Fibroblast of the aortic adventitia (primary cell): ENCODE data around the gene AKIRIN1. TPM values are rescaled to one million over a fixed set of nuclear protein-coding genes. Genes with fewer than 3 reads are reported as not detected.
A peak's percentile ranks its signal among the peaks of the same experiment; 100 is the strongest.
"Not testable (repeated sequence)": the region's sequence is repeated elsewhere in the genome, so short reads cannot be mapped to it uniquely, and the experiment has no call there.

Experiments
- DNase-seq: peaks from one replicate; pipeline ENCODE4 v3.0.0-alpha.2; 2010; ENCODE audit warnings: low read depth
- H3K4me3 ChIP-seq: 2 replicates; pipeline ENCODE4 v1.5.1; 2011; ENCODE audit warnings: low read depth, mild to moderate bottlenecking, control low read depth, low read length, moderate library complexity
- total RNA-seq: library from RNA; depleted of rRNA; stranded (reverse); fragments of >200 nt; gene quantifications from 2 replicates; pipeline ENCODE4 v1.2.3, GENCODE V29; 2012; ENCODE audit warnings: low replicate concordance
- TF ChIP-seq, protein P1 (sequence below): IDR thresholded peaks from 2 replicates; pipeline ENCODE4 v1.5.1; 2011; ENCODE audit warnings: mild to moderate bottlenecking, low read length, control low read depth, inconsistent platforms; ENCODE audit not compliant: insufficient read depth

The AKIRIN1 gene
- total RNA-seq, 1 donor, result 33.6 TPM

DNA sequence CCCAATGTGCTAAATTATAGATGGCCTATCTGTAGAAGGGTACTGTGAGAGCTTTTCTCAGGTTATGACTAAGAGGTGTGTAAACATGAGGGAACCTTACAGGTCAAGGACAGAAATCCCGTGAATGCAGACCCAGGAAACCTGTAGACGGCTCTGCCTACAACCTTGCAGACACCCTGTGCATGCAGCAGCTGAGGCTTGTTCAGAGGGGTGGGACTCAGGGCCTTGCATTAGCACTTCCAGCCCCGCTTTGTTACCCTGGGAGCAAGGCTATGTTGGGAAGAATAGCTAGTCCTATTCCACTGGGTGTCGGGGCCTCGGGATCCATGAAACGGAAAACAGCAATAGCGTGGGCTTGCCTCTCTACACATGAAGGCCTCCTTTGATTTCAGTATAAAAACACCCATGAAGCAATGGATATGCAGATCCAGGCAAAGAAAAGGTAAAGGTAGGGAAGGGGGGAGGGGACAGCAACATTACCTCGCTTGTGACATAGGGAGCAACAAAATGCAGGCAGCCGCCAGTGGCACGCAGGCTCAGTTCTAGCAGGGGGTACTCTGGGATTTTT lies 25.6 kb downstream of the AKIRIN1 start:
- no peak for DNase-seq
- no peak overlapping the region for H3K4me3 ChIP-seq
- TF ChIP-seq, protein P1, sequence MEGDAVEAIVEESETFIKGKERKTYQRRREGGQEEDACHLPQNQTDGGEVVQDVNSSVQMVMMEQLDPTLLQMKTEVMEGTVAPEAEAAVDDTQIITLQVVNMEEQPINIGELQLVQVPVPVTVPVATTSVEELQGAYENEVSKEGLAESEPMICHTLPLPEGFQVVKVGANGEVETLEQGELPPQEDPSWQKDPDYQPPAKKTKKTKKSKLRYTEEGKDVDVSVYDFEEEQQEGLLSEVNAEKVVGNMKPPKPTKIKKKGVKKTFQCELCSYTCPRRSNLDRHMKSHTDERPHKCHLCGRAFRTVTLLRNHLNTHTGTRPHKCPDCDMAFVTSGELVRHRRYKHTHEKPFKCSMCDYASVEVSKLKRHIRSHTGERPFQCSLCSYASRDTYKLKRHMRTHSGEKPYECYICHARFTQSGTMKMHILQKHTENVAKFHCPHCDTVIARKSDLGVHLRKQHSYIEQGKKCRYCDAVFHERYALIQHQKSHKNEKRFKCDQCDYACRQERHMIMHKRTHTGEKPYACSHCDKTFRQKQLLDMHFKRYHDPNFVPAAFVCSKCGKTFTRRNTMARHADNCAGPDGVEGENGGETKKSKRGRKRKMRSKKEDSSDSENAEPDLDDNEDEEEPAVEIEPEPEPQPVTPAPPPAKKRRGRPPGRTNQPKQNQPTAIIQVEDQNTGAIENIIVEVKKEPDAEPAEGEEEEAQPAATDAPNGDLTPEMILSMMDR, result no peak

DNA sequence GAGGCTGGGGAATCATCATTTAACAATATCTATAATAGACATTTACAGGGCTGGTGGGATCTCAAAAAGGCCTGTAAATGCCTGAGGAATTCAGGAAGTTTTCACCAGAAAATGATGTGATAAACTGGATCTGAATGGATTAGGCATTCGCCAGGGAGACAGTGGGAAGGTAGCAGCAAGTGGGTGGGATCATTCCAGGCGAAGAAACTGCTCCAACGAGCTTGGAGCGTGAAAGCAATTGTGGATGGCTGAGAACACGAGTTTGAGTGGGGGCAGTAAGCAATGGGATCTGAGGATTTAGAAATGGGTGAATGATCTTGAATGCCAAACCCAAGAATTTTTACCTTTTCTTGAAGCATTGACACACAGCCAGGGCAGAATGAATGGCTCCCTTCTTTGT lies 26.2 kb downstream of the AKIRIN1 start:
- DNase-seq, result no peak
- TF ChIP-seq, protein P1, result no peak
- no peak overlapping the region for H3K4me3 ChIP-seq

DNA sequence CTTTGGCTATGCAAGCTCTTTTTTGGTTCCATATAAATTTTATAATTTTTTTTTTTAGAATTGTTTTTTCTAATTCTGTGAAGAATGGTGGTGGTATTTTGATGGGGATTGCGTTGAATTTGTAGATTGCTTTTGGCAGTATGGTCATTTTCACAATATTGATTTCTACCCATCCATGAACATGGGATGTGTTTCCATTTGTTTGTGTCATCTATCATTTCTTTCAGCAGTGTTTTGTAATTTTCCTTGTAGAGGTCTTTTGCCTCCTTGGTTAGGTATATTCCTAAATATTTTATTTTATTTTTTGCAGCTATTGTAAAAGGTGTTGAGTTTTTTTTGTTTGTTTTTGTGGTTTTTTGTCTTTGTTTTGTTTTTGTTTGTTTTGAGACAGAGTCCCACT lies 29.4 kb downstream of the AKIRIN1 start:
- H3K4me3 ChIP-seq, DNase-seq: not testable (repeated sequence)

DNA sequence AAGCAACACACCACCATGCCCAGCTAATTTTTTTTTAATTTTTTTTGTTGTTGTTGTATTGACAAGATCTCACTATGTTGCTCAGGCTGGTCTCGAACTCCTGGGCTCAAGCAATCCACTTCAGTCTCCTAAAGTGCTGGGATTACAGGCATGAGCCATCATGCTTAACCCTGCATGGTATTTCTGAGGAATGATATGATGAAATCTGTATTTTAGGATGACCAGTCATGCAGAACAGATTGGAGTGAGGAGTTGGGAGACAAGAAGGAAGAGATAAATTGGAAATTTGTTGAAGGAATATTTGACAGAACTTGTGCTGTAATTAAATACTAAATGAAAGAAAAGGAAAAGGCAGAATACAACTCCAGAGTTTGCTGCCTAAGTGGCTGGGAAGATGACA lies 30.4 kb downstream of the AKIRIN1 start:
- no peak overlapping the region for H3K4me3 ChIP-seq
- TF ChIP-seq, protein P1, result no peak
- DNase-seq, result no peak

DNA sequence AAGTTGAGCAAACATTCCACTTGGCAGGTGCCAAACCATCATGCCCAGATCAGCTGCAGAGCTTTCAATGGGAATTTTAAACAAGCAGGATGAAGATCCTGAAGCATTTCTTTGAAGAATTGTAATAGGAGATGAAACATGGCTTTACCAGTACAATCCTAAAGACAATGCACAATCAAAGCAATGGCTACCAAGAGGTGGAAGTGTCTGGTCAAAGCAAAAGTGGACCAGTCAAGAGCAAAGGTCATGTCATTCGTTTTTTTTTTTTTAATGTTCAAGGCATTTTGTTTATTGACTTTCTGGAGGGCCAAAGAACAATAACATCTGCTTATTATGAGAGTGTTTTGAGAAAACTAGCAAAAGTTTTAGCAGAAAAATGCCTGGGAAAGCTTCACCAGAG lies 32.1 kb downstream of the AKIRIN1 start:
- DNase-seq, result no peak
- TF ChIP-seq, protein P1, result no peak
- no peak overlapping the region for H3K4me3 ChIP-seq

DNA sequence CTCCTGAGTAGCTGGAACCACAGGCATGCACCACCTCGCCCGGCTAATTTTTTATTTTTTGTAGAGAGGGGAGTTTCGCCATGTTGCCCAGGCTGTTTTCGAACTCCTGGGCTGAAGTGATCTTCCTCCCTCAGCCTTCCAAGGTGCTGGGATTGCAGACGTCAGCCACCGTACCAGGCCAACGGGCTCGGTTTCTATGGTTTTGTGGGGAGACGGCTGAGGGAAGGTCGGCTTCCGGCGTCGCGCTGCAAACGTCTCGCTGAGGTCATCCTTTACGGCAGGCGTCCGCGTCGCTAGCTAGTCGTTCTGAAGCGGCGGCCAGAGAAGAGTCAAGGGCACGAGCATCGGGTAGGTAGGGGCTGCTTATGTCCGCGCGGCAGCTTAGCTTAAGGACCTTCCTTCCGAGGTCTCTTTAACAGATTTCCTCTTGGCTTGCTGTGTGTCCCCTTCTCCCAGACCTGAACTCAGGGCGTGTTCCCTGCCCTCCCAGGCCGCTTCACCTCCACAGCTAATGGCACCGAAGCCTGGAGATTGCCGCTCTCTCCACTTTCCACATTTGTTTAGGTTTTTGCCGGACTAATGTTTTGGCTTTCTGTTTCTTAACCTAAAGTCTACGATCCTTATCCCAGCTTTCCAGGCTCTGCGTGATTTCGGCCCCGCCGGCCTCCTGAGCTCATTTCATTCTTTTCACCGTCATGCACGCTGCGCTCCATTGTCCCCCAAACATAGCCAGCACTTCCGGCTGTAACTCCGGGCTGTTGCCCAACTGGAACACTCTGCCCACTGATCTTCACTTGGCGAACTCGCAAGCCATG lies 35.2 kb downstream of the AKIRIN1 start, which contains the start of gene NDUFS5:
Gene NDUFS5 (plus strand): TSS at position 300 of the 815 bp plus-strand sequence. CDS start 2,375 bp downstream, outside the sequence.
- peak; percentile 91 for DNase-seq
- H3K4me3 ChIP-seq, result peak within 1 kb of the TSS; percentile 91
- TF ChIP-seq, protein P1, result no peak

DNA sequence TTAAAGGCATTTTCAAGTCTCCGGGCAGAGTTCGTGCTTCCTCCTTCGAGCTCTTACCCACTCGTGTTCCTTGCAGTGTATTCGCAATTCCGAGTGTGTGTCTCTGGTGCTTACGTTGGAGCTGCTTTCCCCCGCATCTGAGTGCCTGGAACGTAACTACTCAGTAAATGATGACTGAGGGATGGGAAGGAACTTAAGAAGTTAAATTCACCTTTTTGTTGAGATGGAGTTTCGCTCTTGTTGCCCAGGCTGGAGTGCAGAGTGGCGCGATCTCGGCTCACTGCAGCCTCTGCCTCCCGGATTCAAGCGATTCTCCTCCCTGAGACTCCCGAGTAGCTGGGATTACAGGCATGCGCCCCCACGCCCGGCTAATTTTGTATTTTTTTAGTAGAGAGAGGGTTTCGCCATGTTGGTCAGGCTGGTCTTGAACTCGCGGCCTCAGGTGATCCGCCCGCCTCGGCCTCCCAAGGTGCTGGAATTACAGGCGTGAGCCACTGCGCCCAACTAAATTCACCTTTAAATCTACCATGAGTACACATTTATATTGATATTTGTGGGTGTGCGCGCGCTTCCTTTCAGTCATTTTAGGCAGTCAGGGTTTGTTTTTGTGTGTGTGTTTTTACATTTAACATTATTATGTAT lies 35.9 kb downstream of the AKIRIN1 start:
- H3K4me3 ChIP-seq, result peak overlapping the region; percentile 91
- TF ChIP-seq, protein P1, result no peak
- DNase-seq, result no peak
